ENCODE results near the gene NTHL1. TPM values are rescaled to one million over a fixed set of nuclear protein-coding genes. Genes with fewer than 3 reads are reported as not detected.
A peak's percentile ranks its signal among the peaks of the same experiment; 100 is the strongest.

The NTHL1 gene
- total and polyA plus RNA-seq, 10 of the 15 experiments (the other 5 are each of a cell fraction or from before 2014, with no cell fraction given), result 0.85 to 54.7 (median 39.0) TPM

- TF ChIP-seq ZBTB11 (CRISPR knock-in tag; IDR thresholded peaks at IDR 0.05) (no peak), EED (IDR thresholded peaks at IDR 0.05; ENCODE audit: low read depth) (no peak), SMARCA5 (IDR thresholded peaks at IDR 0.05) (peak; percentile 22; the same call in 1 of the 2 replicates), HDGF (IDR thresholded peaks at IDR 0.05) (0 out of 2 replicates have a peak, but pooled peaks have one; percentile 43), SMAD1 (IDR thresholded peaks at IDR 0.05; ENCODE audit: low read depth, partially characterized antibody) (no peak), CEBPZ (IDR thresholded peaks at IDR 0.05; ENCODE audit: low read depth, low read length) (no peak), NFYA (IDR thresholded peaks at IDR 0.05; ENCODE audit: borderline replicate concordance, low read depth, low read length) (no peak), RELA (IDR thresholded peaks at IDR 0.05; ENCODE audit: borderline replicate concordance, partially characterized antibody) (peak; percentile 15), SMAD5 (IDR thresholded peaks at IDR 0.05; ENCODE audit: low read depth) (no peak), NBN (IDR thresholded peaks at IDR 0.05) (0 out of 2 replicates have a peak, but pooled peaks have one; percentile 33), CBFB (IDR thresholded peaks at IDR 0.05; ENCODE audit: low read depth) (no peak), RUNX3 (IDR thresholded peaks at IDR 0.05; ENCODE audit: low read length) (no peak; the same call in 1 of the 2 replicates), ZNF217 (IDR thresholded peaks at IDR 0.05) (no peak), ZBTB4 (CRISPR knock-in tag; IDR thresholded peaks at IDR 0.05) (no peak), POLR2A (IDR thresholded peaks at IDR 0.05; ENCODE audit: low read depth, low read length) (peak; percentile 29; the same call in 1 of the 2 replicates), ATF2 (IDR thresholded peaks at IDR 0.05; ENCODE audit: low read length) (no peak), FOXK2 (IDR thresholded peaks at IDR 0.05) (no peak), PKNOX1 (IDR thresholded peaks at IDR 0.05) (no peak)
Measured at GRCh38 chr16:2023092-2024031, 24.3 kb downstream of the NTHL1 start (continued).
